BJ (cell line): ENCODE results near the gene TMPRSS12. TPM values are rescaled to one million over a fixed set of nuclear protein-coding genes. Genes with fewer than 3 reads are reported as not detected.
A peak's percentile ranks its signal among the peaks of the same experiment; 100 is the strongest.
"Not testable (repeated sequence)": the region's sequence is repeated elsewhere in the genome, so short reads cannot be mapped to it uniquely, and the experiment has no call there.

Experiments used
- CTCF ChIA-PET: fragments of 350-600 bp; formaldehyde crosslinking; extraction: SDS; loops from one replicate; lab custom pipeline; 2021; ENCODE audit warnings: antibody characterized with exemption, inconsistent platforms; lab: Yijun Ruan, JAX
- POLR2A ChIA-PET: fragments of 300-600 bp; sonication (Branson Sonifier 250); formaldehyde crosslinking; extraction: SDS; loops from one replicate; lab custom pipeline; 2021; ENCODE audit warnings: antibody characterized with exemption; lab: Charles Lee
- DNase-seq: peaks from one replicate; pipeline ENCODE4 v3.0.0-alpha.2; 2011; ENCODE audit warnings: low read depth
- H3K27me3 ChIP-seq: 2 replicates; pipeline ENCODE4 v1.6.0; 2011; ENCODE audit warnings: low read length; ENCODE audit not compliant: control insufficient read depth, insufficient read depth
- H3K36me3 ChIP-seq: 2 replicates; pipeline ENCODE4 v1.5.1; 2011; ENCODE audit warnings: low read length; ENCODE audit not compliant: control insufficient read depth, insufficient read depth
- H3K4me3 ChIP-seq: 2 replicates; pipeline ENCODE4 v1.5.1; 2011; ENCODE audit warnings: low read depth, mild to moderate bottlenecking, control low read depth, low read length
- polyA plus RNA-seq: library from polyadenylated mRNA; depleted of rRNA; stranded (reverse); fragments of >200 nt; gene quantifications from 2 replicates; pipeline ENCODE4 v1.2.3, GENCODE V29; 2011
- TF ChIP-seq, protein P1 (sequence below): IDR thresholded peaks from 2 replicates; pipeline ENCODE4 v1.5.1; 2011; ENCODE audit warnings: low read depth, mild to moderate bottlenecking, control low read depth, inconsistent platforms, low read length, moderate library complexity; ENCODE audit not compliant: insufficient read depth

The TMPRSS12 gene
- polyA plus RNA-seq, 1 experiment: not detected

DNA sequence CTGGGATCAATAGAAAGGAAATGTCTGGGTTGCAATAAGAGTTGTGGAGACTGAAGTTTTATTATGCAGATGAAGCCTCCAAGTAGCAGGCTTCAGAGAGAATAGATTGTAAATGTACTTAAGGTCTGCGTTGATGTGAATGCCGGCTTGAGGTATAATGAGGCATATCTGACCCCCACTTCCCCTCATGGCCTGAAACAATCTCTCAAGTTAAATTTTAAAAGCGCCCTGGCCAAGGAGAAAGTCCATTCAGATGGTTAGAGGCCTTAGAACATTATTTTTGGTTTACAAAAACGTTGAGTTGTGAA, 81.4 kb downstream of the TMPRSS12 start:
- ChIA-PET CTCF (interaction anchor here (0.7 kb wide), 1 partner anchor 99 kb away, joined by 3 read pairs; no protein-coding TSS in a partner anchor), POLR2A (no interaction called here)
- no peak for DNase-seq
- Histone ChIP-seq H3K36me3 (no peaks in the 10 kb centered on the region), H3K4me3 (peak overlapping the region; percentile 26), H3K27me3 (no peaks in the 10 kb centered on the region)
- TF ChIP-seq, protein P1, sequence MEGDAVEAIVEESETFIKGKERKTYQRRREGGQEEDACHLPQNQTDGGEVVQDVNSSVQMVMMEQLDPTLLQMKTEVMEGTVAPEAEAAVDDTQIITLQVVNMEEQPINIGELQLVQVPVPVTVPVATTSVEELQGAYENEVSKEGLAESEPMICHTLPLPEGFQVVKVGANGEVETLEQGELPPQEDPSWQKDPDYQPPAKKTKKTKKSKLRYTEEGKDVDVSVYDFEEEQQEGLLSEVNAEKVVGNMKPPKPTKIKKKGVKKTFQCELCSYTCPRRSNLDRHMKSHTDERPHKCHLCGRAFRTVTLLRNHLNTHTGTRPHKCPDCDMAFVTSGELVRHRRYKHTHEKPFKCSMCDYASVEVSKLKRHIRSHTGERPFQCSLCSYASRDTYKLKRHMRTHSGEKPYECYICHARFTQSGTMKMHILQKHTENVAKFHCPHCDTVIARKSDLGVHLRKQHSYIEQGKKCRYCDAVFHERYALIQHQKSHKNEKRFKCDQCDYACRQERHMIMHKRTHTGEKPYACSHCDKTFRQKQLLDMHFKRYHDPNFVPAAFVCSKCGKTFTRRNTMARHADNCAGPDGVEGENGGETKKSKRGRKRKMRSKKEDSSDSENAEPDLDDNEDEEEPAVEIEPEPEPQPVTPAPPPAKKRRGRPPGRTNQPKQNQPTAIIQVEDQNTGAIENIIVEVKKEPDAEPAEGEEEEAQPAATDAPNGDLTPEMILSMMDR: no peak

DNA sequence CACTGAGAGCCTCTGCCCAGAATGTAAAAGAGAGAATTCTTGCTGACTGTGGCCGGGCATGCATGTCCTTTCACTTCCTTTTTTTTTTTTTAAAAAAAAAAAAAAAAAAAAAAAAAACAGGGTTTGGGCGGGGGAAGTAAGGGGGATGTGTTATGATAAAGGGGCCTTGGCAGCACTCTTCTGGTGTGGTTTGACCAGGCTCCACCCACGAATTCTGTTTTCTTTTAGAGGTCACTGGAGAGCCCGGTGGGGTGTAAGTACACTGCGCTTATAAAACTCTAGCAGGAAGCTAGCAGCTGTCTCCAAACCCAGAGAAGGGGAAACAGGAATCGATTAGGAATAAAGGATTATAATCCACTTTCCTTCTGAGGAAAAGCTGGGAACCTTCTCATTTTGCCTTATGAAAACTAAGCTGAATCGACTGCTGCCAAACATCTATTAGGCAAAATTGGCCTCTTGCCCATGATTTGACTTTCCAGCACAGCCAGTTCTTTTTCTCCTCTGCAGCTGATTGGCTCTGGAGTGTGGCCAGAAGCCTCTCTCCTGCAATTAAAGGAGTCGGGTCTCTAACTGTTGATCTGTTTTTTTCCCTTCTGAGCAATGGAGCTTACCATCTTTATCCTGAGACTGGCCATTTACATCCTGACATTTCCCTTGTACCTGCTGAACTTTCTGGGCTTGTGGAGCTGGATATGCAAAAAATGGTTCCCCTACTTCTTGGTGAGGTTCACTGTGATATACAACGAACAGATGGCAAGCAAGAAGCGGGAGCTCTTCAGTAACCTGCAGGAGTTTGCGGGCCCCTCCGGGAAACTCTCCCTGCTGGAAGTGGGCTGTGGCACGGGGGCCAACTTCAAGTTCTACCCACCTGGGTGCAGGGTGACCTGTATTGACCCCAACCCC, 82.0 kb downstream of the TMPRSS12 start:
- peak; percentile 44 for DNase-seq
- ChIA-PET POLR2A (interaction anchor here (0.5 kb wide), 1 partner anchor 24 kb away, joined by 3 read pairs; no protein-coding TSS in a partner anchor), CTCF (interaction anchor here (1.2 kb wide), 1 partner anchor 127 kb away, joined by 3 read pairs; no protein-coding TSS in a partner anchor)
- TF ChIP-seq, protein P1: no peak
- peak overlapping the region; percentile 26 for H3K4me3 ChIP-seq
- H3K27me3 ChIP-seq: no peaks in the 10 kb centered on the region
- no peaks in the 10 kb centered on the region for H3K36me3 ChIP-seq

DNA sequence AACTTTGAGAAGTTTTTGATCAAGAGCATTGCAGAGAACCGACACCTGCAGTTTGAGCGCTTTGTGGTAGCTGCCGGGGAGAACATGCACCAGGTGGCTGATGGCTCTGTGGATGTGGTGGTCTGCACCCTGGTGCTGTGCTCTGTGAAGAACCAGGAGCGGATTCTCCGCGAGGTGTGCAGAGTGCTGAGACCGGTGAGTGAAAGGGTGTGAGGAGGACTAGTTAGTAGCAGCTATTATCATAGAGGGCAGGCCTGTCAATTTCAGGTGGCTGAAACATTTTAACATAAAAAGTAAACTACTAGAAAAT, 82.6 kb downstream of the TMPRSS12 start:
- CTCF ChIA-PET: interaction anchor here (1.2 kb wide), 1 partner anchor 126 kb away, joined by 3 read pairs; no protein-coding TSS in a partner anchor
- DNase-seq: no peak
- no peaks in the 10 kb centered on the region for H3K27me3 ChIP-seq
- peak overlapping the region; percentile 26 for H3K4me3 ChIP-seq
- H3K36me3 ChIP-seq: no peaks in the 10 kb centered on the region
- POLR2A ChIA-PET: no interaction called here
- TF ChIP-seq, protein P1: no peak

DNA sequence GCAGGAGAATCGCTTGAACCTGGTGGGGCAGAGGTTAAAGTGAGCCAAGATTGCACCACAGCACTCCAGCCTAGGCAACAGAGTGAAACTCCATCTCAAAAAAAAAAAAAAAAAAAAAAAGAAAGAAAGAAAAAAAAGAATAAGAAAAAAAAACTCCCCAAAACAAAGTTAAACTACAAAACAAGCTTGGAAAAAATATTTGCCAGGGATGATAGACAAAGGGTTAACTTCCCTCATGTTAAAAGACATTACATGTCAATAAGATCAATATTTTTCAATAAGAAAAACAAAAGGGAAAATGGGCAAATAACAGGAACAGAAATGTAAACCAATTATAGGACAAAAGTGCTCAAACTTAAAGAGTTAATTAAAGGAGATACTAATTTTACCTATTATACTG, 83.2 kb downstream of the TMPRSS12 start:
- no peaks in the 10 kb centered on the region for H3K27me3 ChIP-seq
- TF ChIP-seq, protein P1: no peak
- no peaks in the 10 kb centered on the region for H3K36me3 ChIP-seq
- no peak overlapping the region for H3K4me3 ChIP-seq
- ChIA-PET POLR2A (no interaction called here), CTCF (no interaction called here)
- DNase-seq: no peak

DNA sequence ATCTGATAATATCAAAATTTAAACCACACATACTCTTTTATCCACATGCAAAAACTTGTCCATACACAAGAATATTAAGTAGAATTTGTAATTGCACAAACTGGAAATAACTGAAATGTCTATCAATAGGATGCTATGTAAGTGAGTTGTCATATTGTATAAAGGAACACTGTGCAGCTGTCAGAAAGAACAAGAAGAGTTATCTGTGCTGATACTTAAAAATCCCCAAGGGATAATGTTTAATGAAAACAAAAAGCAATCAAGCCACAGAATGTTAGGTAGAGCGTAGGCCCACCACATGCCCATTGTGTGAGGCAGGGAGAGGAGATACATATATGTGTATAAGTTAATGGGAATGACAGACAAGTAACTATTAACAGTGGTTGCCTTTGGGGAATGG, 83.7 kb downstream of the TMPRSS12 start:
- Histone ChIP-seq H3K36me3 (no peaks in the 10 kb centered on the region), H3K27me3 (no peaks in the 10 kb centered on the region), H3K4me3 (no peak overlapping the region)
- DNase-seq: no peak
- TF ChIP-seq, protein P1: no peak
- ChIA-PET POLR2A (no interaction called here), CTCF (interaction anchor here (1.4 kb wide), 1 partner anchor 61 kb away, joined by 3 read pairs; no protein-coding TSS in a partner anchor)

DNA sequence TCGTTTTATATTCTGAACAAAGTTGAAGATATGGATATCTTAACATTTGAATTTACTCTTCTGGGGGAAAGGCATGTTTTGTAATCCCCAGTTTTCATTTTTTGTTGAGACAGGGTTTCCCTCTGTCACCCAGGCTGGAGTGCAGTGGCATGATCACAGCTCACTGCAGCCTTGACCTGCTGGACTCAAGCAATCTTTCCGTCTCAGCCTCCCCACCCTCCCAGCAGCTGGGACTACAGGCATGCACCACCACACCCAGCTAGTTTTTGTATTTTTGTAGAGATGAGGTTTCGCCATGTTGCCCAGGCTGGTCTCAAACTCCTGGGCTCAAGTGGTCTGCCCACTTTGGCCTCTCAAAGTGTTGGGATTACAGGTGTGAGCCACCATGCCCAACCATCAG, 84.2 kb downstream of the TMPRSS12 start:
- H3K27me3 ChIP-seq, H3K4me3 ChIP-seq, H3K36me3 ChIP-seq, DNase-seq, POLR2A ChIA-PET: not testable (repeated sequence)
- CTCF ChIA-PET: interaction anchor here (0.6 to 1.4 kb wide), 2 partner anchors 14 to 60 kb away, joined by 3 read pairs; no protein-coding TSS in a partner anchor
